B cell (primary cell): ENCODE data around the gene SSUH2. TPM values are rescaled to one million over a fixed set of nuclear protein-coding genes. Genes with fewer than 3 reads are reported as not detected.

Experiments
- ATAC-seq: fragments of 200-7000 bp; cut with Tn5 transposase; one replicate; pipeline ENCODE4 v1.10.0; 2021; ENCODE audit warnings: low read depth, mild to moderate bottlenecking, moderate number of reproducible peaks, moderate library complexity
- CTCF ChIA-PET: fragments of 350-600 bp; sonication (Branson Sonifier 250); formaldehyde crosslinking; loops from one replicate; lab custom pipeline; 2021; ENCODE audit warnings: antibody characterized with exemption, inconsistent platforms; lab: Charles Lee
- POLR2A ChIA-PET: fragments of 350-600 bp; sonication (Branson Sonifier 250); formaldehyde crosslinking; loops from one replicate; lab custom pipeline; 2021; ENCODE audit warnings: antibody characterized with exemption; lab: Charles Lee
- DNase-seq: peaks from one replicate; pipeline ENCODE4 v3.0.0; 2013
- H2AFZ ChIP-seq: 2 replicates; pipeline ENCODE4 v1.6.1; 2012; ENCODE audit warnings: mild to moderate bottlenecking, low read depth, low read length; ENCODE audit not compliant: insufficient read depth, poor library complexity, severe bottlenecking
- H3K27ac ChIP-seq, 2 donors: 1 replicate in 1 of 2; 2 replicates in 1 of 2; pipeline ENCODE4 v1.5.1; 2012 to 2013; ENCODE audit warnings: low read length in 2 of 2, mild to moderate bottlenecking in 2 of 2, moderate library complexity in 1 of 2
- H3K27me3 ChIP-seq, 4 experiments: fragments of 200-600 bp in 1 of 4; sonication (generic) in 1 of 4; replicated peaks in 1 of 4; 1 replicate in 2 of 4; 2 replicates in 2 of 4; pipeline versions ENCODE4 v1.6.1 to v1.7.0; 2013 to 2016; ENCODE audit warnings: low read length in 3 of 4, mild to moderate bottlenecking in 2 of 4, mixed read lengths in 1 of 4, moderate library complexity in 1 of 4; ENCODE audit not compliant: insufficient read depth in 4 of 4, control insufficient read depth in 3 of 4; ENCODE audit errors: control extremely low read depth in 1 of 4
- H3K36me3 ChIP-seq, 2 experiments: replicated peaks in 1 of 2; 1 replicate in 1 of 2; 2 replicates in 1 of 2; pipeline versions ENCODE4 v1.6.1 to v1.7.1; 2013; ENCODE audit warnings: low read length in 1 of 2; ENCODE audit not compliant: insufficient read depth in 2 of 2, control insufficient read depth in 1 of 2; ENCODE audit errors: control extremely low read depth in 1 of 2, extremely low read depth in 1 of 2
- H3K4me1 ChIP-seq, 2 donors: fragments of 200-600 bp in 1 of 2; sonication (generic) in 1 of 2; 1 replicate in 1 of 2; 2 replicates in 1 of 2; pipeline versions ENCODE4 v1.5.1 to v1.6.1; 2013 to 2017; ENCODE audit warnings: low read length in 2 of 2; ENCODE audit not compliant: control insufficient read depth in 2 of 2, insufficient read depth in 2 of 2
- H3K4me2 ChIP-seq: replicated peaks from 2 replicates; pipeline ENCODE3; 2012; ENCODE audit warnings: mild to moderate bottlenecking, low read depth, low read length; ENCODE audit not compliant: poor library complexity, severe bottlenecking
- H3K4me3 ChIP-seq, 5 experiments: fragments of 200-600 bp in 1 of 5; sonication (generic) in 1 of 5; 1 replicate in 3 of 5; 2 replicates in 2 of 5; pipeline versions ENCODE4 v1.5.1 to v1.7.0; 2011 to 2016; ENCODE audit warnings: low read length in 4 of 5, mild to moderate bottlenecking in 4 of 5, low read depth in 2 of 5, control low read depth in 1 of 5, moderate library complexity in 1 of 5; ENCODE audit not compliant: insufficient read depth in 1 of 5; ENCODE audit errors: control extremely low read depth in 1 of 5, extremely low read depth in 1 of 5
- H3K79me2 ChIP-seq: fragments of 200-600 bp; sonication (generic); one replicate; pipeline ENCODE4 v1.6.0; 2016; ENCODE audit warnings: low read length; ENCODE audit not compliant: control insufficient read depth, insufficient read depth
- H3K9ac ChIP-seq: fragments of 200-600 bp; sonication (generic); 2 replicates; pipeline ENCODE4 v1.6.1; 2017; ENCODE audit warnings: mild to moderate bottlenecking, low read length, moderate library complexity
- H3K9me3 ChIP-seq, 3 donors: one replicate each; pipeline versions ENCODE4 v1.6.1 to v1.7.1; 2013; ENCODE audit warnings: low read length in 2 of 3; ENCODE audit not compliant: control insufficient read depth in 2 of 3, insufficient read depth in 1 of 3; ENCODE audit errors: control extremely low read depth in 1 of 3
- H4K20me1 ChIP-seq: 2 replicates; pipeline ENCODE4 v1.6.0; 2012; ENCODE audit warnings: mild to moderate bottlenecking, low read length; ENCODE audit not compliant: insufficient read depth, control insufficient read depth, poor library complexity, severe bottlenecking
- H3K27ac Mint-ChIP-seq: one replicate; pipeline ENCODE4 v1.8.0; 2021; ENCODE audit warnings: mixed read lengths
- H3K27me3 Mint-ChIP-seq: one replicate; pipeline ENCODE4 v1.8.0; 2021; ENCODE audit warnings: mixed read lengths
- H3K4me1 Mint-ChIP-seq: one replicate; pipeline ENCODE4 v1.8.0; 2021; ENCODE audit warnings: mixed read lengths
- H3K4me3 Mint-ChIP-seq: one replicate; pipeline ENCODE4 v1.8.0; 2021; ENCODE audit warnings: mixed read lengths
- H3K9me3 Mint-ChIP-seq: one replicate; pipeline ENCODE4 v1.8.0; 2022; ENCODE audit warnings: mixed read lengths; ENCODE audit not compliant: insufficient read depth
- EZH2 ChIP-seq: IDR thresholded peaks from 2 replicates; pipeline ENCODE4 v1.6.1; 2012; ENCODE audit warnings: borderline replicate concordance, low read depth, mild to moderate bottlenecking, moderate library complexity, low read length; ENCODE audit not compliant: insufficient read depth, poor library complexity, severe bottlenecking
- WGBS: methylation state at CpG from one replicate; pipeline ENCODE4 v1.1.5; 2013; ENCODE audit warnings: missing lambda C conversion rate; ENCODE audit not compliant: insufficient coverage; 5-methylcytosine and 5-hydroxymethylcytosine counted together
- intact Hi-C: fragments of 100-400 bp; cut with micrococcal nuclease; formaldehyde crosslinking; loops from one replicate; pipeline ENCODE4 v1.10.0; 2022
- polyA plus RNA-seq: library from polyadenylated mRNA; depleted of rRNA; stranded (reverse); fragments of >200 nt; gene quantifications from 2 replicates; pipeline ENCODE4 v1.2.3, GENCODE V29; 2012
- total RNA-seq, 2 donors: library from RNA; stranded (reverse); fragments of 120-200 nt in 1 of 2; gene quantifications; 1 replicate in 1 of 2; 2 replicates in 1 of 2; pipeline versions ENCODE4 v1.2.3 to v1.2.4, GENCODE V29; 2013 to 2022
- TF ChIP-seq, protein P1 (sequence below): fragments of 200-600 bp; IDR thresholded peaks from one replicate; pipeline ENCODE4 v1.8.0; 2022; ENCODE audit warnings: antibody characterized with exemption, mild to moderate bottlenecking

SSUH2 gene
- total and polyA plus RNA-seq, 2 donors (not counting 1 experiment from before 2014, with no cell fraction given), result not detected

DNA sequence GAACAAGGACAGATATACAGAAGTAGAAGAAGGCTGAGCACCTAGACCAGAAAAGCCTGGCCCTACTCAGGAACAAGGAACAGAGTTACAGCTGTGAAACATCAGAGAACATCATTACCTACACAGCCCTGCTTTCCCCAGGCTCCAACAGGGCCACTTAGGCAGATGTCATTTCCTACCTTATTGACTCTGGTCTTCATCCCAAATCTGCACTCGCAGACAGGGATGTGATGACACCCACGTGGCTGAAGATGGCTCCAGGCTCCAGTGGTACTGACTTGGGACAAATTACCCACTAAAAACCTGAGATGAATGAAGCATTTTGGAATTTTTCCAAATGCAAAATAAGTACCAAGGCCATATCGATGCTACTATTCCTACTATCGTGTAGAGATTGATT, 18.0 kb upstream of the SSUH2 start:
- Histone ChIP-seq H3K9ac (no peak overlapping the region), H3K4me2 (no peak overlapping the region), H3K27me3 (no peaks in the 10 kb centered on the region), H3K27ac (no peak overlapping the region), H3K79me2 (no peaks in the 10 kb centered on the region), H3K9me3 (peaks cover 0 to 3% (median 0%) of the 10 kb centered on the region in 3 donors), H3K4me3 (no peak overlapping the region), H3K4me1 (peaks cover 28 to 40% of the 10 kb centered on the region in 2 donors), H4K20me1 (no peaks in the 10 kb centered on the region), H3K36me3 (no peaks in the 10 kb centered on the region), H2AFZ (no peak overlapping the region)
- intact Hi-C loops, result no loop called here
- POLR2A ChIA-PET, result interaction anchor here (0.6 kb wide), 1 partner anchor 30 kb away, joined by 8 read pairs; no protein-coding TSS in a partner anchor
- H3K27ac Mint-ChIP-seq, result no peak overlapping the region
- CTCF ChIA-PET, result interaction anchor here (0.8 to 1.6 kb wide), 2 partner anchors 11 to 16 kb away, joined by 3 to 4 read pairs; no protein-coding TSS in a partner anchor
- WGBS, result 69% methylated on average over 4 of the region's 4 CpGs
- TF ChIP-seq, protein P1, sequence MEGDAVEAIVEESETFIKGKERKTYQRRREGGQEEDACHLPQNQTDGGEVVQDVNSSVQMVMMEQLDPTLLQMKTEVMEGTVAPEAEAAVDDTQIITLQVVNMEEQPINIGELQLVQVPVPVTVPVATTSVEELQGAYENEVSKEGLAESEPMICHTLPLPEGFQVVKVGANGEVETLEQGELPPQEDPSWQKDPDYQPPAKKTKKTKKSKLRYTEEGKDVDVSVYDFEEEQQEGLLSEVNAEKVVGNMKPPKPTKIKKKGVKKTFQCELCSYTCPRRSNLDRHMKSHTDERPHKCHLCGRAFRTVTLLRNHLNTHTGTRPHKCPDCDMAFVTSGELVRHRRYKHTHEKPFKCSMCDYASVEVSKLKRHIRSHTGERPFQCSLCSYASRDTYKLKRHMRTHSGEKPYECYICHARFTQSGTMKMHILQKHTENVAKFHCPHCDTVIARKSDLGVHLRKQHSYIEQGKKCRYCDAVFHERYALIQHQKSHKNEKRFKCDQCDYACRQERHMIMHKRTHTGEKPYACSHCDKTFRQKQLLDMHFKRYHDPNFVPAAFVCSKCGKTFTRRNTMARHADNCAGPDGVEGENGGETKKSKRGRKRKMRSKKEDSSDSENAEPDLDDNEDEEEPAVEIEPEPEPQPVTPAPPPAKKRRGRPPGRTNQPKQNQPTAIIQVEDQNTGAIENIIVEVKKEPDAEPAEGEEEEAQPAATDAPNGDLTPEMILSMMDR, result no peak
- TF ChIP-seq EZH2, result no peak
- DNase-seq, result no peak
- ATAC-seq, result no peak
- H3K4me1 Mint-ChIP-seq, result peaks cover 38% of the 10 kb centered on the region
- H3K27me3 Mint-ChIP-seq, result peaks cover 7% of the 10 kb centered on the region
- no peaks in the 10 kb centered on the region for H3K9me3 Mint-ChIP-seq
- H3K4me3 Mint-ChIP-seq, result no peak overlapping the region

GRCh38 chr3:8660175-8661118, 15.8 kb upstream of the SSUH2 start:
- peaks cover 24 to 36% of the 10 kb centered on the region in 2 donors for H3K4me1 ChIP-seq
- ChIA-PET POLR2A (no interaction called here), CTCF (no interaction called here)
- peaks cover 9% of the 10 kb centered on the region for H3K27me3 Mint-ChIP-seq
- no peaks in the 10 kb centered on the region for H3K9me3 Mint-ChIP-seq
- H3K27me3 ChIP-seq, result no peaks in the 10 kb centered on the region
- no peak overlapping the region for H3K4me3 Mint-ChIP-seq
- WGBS, result 75% methylated on average over 6 of the region's 7 CpGs
- H3K9ac ChIP-seq, result no peak overlapping the region
- no peaks in the 10 kb centered on the region for H4K20me1 ChIP-seq
- DNase-seq (no peak), ATAC-seq (no peak)
- TF ChIP-seq EZH2, result no peak
- TF ChIP-seq, protein P1, result no peak
- no peak overlapping the region for H2AFZ ChIP-seq
- intact Hi-C loops, result no loop called here
- H3K4me3 ChIP-seq, result no peak overlapping the region
- no peak overlapping the region for H3K4me2 ChIP-seq
- no peak overlapping the region for H3K27ac ChIP-seq
- H3K27ac Mint-ChIP-seq, result no peak overlapping the region
- H3K36me3 ChIP-seq, result no peaks in the 10 kb centered on the region
- no peaks in the 10 kb centered on the region for H3K79me2 ChIP-seq
- H3K9me3 ChIP-seq, result peaks cover 0 to 3% (median 0%) of the 10 kb centered on the region in 3 donors
- H3K4me1 Mint-ChIP-seq, result peaks cover 40% of the 10 kb centered on the region
